PFSK-1 (cell line): ENCODE data around the gene LRMDA.

ENCODE experiments used
- FOXP2 ChIP-seq: optimal IDR thresholded peaks from 2 replicates; pipeline ENCODE3; 2011; ENCODE audit warnings: borderline replicate concordance, control low read depth, inconsistent platforms; ENCODE audit not compliant: insufficient read depth; ENCODE audit errors: extremely low read length, extremely low read depth
- POLR2AphosphoS5 ChIP-seq: IDR thresholded peaks from 2 replicates; pipeline ENCODE4 v1.6.1; 2012; ENCODE audit warnings: low read depth, mild to moderate bottlenecking, control low read depth, low read length, moderate library complexity
- SIN3A ChIP-seq: IDR thresholded peaks from 2 replicates; pipeline ENCODE4 v1.6.1; 2012; ENCODE audit warnings: mild to moderate bottlenecking, low read length, moderate library complexity, borderline replicate concordance; ENCODE audit not compliant: insufficient read depth
- TAF1 ChIP-seq: IDR thresholded peaks from 2 replicates; pipeline ENCODE4 v1.6.1; 2012; ENCODE audit warnings: low read length, control low read depth, borderline replicate concordance; ENCODE audit not compliant: insufficient read depth
- TF ChIP-seq, protein P1 (sequence below), 2 experiments: IDR thresholded peaks; 2 replicates each; pipeline versions ENCODE4 v1.6.1 to v1.8.0; 2011 to 2012; ENCODE audit warnings: low read depth in 2 of 2, low read length in 2 of 2, control low read depth in 1 of 2, inconsistent platforms in 1 of 2, mild to moderate bottlenecking in 1 of 2, moderate library complexity in 1 of 2; ENCODE audit not compliant: insufficient read depth in 1 of 2

DNA sequence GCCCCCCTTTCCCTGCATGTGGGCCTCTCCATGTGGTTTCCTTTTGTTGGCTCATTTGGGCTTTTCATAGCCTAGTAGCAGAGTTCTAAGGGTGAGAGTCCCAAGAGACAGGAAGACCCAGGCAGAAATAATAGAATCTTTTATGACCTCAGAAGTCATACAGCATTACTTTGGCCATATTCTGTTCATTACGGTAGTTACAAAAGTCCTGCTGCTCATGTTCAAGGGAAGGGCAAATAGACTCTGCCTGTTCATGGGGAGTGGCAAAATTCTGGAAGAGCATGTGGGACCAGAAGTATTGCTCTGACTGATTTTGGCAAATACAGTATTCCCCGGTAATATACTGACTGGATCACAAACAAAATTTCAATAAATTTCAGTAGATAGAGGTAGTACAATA, 910.3 kb downstream of the LRMDA start:
- TF ChIP-seq TAF1 (no peak), FOXP2 (no peak), SIN3A (no peak), POLR2AphosphoS5 (no peak)
- TF ChIP-seq, protein P1, sequence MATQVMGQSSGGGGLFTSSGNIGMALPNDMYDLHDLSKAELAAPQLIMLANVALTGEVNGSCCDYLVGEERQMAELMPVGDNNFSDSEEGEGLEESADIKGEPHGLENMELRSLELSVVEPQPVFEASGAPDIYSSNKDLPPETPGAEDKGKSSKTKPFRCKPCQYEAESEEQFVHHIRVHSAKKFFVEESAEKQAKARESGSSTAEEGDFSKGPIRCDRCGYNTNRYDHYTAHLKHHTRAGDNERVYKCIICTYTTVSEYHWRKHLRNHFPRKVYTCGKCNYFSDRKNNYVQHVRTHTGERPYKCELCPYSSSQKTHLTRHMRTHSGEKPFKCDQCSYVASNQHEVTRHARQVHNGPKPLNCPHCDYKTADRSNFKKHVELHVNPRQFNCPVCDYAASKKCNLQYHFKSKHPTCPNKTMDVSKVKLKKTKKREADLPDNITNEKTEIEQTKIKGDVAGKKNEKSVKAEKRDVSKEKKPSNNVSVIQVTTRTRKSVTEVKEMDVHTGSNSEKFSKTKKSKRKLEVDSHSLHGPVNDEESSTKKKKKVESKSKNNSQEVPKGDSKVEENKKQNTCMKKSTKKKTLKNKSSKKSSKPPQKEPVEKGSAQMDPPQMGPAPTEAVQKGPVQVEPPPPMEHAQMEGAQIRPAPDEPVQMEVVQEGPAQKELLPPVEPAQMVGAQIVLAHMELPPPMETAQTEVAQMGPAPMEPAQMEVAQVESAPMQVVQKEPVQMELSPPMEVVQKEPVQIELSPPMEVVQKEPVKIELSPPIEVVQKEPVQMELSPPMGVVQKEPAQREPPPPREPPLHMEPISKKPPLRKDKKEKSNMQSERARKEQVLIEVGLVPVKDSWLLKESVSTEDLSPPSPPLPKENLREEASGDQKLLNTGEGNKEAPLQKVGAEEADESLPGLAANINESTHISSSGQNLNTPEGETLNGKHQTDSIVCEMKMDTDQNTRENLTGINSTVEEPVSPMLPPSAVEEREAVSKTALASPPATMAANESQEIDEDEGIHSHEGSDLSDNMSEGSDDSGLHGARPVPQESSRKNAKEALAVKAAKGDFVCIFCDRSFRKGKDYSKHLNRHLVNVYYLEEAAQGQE (IDR thresholded peaks at IDR 0.05; ENCODE audit: insufficient read depth in 1 of 2, low read depth in 2 of 2, low read length in 2 of 2) = no peak
